Stomach (tissue), 9 donors: Measurements from ENCODE around the gene RERG. TPM values are rescaled to one million over a fixed set of nuclear protein-coding genes. Genes with fewer than 3 reads are reported as not detected.

Experiments used
- DNase-seq, 2 donors: peaks; one replicate each; pipeline versions ENCODE4 v3.0.0 to v3.0.0-alpha.2; 2013 to 2019
- H3K27ac ChIP-seq, 5 donors: fragments of 200-600 bp in 4 of 5; sonication (generic) in 4 of 5; one replicate each; pipeline ENCODE4 v1.5.1; 2013 to 2019; ENCODE audit warnings: mild to moderate bottlenecking in 1 of 5, moderate library complexity in 1 of 5
- H3K27me3 ChIP-seq, 3 donors: fragments of 200-600 bp; sonication (generic); one replicate each; pipeline ENCODE4 v1.5.1; 2017 to 2019; ENCODE audit warnings: mixed run types in 1 of 3
- H3K36me3 ChIP-seq, 4 donors: fragments of 200-600 bp; sonication (generic); 1 replicate in 3 of 4; 2 replicates in 1 of 4; pipeline ENCODE4 v1.5.1; 2016 to 2019
- H3K4me1 ChIP-seq, 4 donors: fragments of 200-600 bp; sonication (generic); one replicate each; pipeline ENCODE4 v1.5.1; 2016 to 2019
- H3K4me3 ChIP-seq, 4 donors: fragments of 200-600 bp; sonication (generic) in 3 of 4; one replicate each; pipeline ENCODE4 v1.5.1; 2016 to 2019; ENCODE audit warnings: mild to moderate bottlenecking in 1 of 4
- H3K9me3 ChIP-seq, 4 donors: fragments of 200-600 bp; sonication (generic); one replicate each; pipeline ENCODE4 v1.5.1; 2016 to 2019
- CTCF ChIP-seq, 7 experiments: fragments of 450-650 bp in 4 of 7; fragments of 200-600 bp in 3 of 7; sonication (generic) in 3 of 7; IDR thresholded peaks; one replicate each; pipeline ENCODE4 v1.5.1; 2016 to 2019; ENCODE audit warnings: antibody characterized with exemption in 7 of 7, control low read depth in 2 of 7, mild to moderate bottlenecking in 1 of 7
- EP300 ChIP-seq: sonication (generic); formaldehyde crosslinking; IDR thresholded peaks from one replicate; pipeline ENCODE4 v1.6.1; 2017; ENCODE audit warnings: antibody characterized with exemption
- POLR2A ChIP-seq, 4 donors: fragments of 450-650 bp; IDR thresholded peaks; one replicate each; pipeline ENCODE4 v1.6.1; 2016; ENCODE audit warnings: antibody characterized with exemption in 4 of 4, control low read depth in 2 of 4, mild to moderate bottlenecking in 1 of 4, moderate library complexity in 1 of 4
- POLR2AphosphoS5 ChIP-seq, 3 donors: sonication (generic); formaldehyde crosslinking; IDR thresholded peaks; one replicate each; pipeline ENCODE4 v1.6.1; 2016; ENCODE audit warnings: antibody characterized with exemption in 3 of 3
- WGBS, 5 donors: extraction: QIAGEN DNeasy Blood & Tissue Kit in 3 of 5; methylation state at CpG; one replicate each; pipeline versions ENCODE4 v1.1.5 to v1.1.7; 2013 to 2018; 5-methylcytosine and 5-hydroxymethylcytosine counted together
- intact Hi-C: fragments of 100-400 bp; cut with DNase I; formaldehyde crosslinking; loops from one replicate; pipeline ENCODE4 v1.15.1; 2023; ENCODE audit warnings: low total_unique reads
- polyA plus RNA-seq, 3 donors: library from polyadenylated mRNA; stranded (reverse); fragments of 200-250 nt; gene quantifications; one replicate each; pipeline ENCODE4 v1.2.3, GENCODE V29; 2013
- total RNA-seq, 5 donors: library from RNA; depleted of rRNA; stranded (reverse); fragments of >200 nt; gene quantifications; one replicate each; pipeline versions ENCODE4 v1.1.0 to v1.2.3, GENCODE V29; 2014 to 2016
- donor health status: healthy with polysubstance abuse.
- donor health status: Bipolar disorder and iron deficiency.
- donor health status: healthy.

Gene RERG
- total and polyA plus RNA-seq, 8 donors: 3.1 to 48.7 (median 20.3) TPM; not detected in 1

- Histone ChIP-seq H3K36me3 (no peaks in the 10 kb centered on the region), H3K27ac (no peak overlapping the region), H3K27me3 (no peaks in the 10 kb centered on the region), H3K9me3 (no peaks in the 10 kb centered on the region), H3K4me1 (no peaks in the 10 kb centered on the region), H3K4me3 (no peak overlapping the region)
- DNase-seq: no peak
- TF ChIP-seq EP300: no peak
- TF ChIP-seq CTCF (IDR thresholded peaks at IDR 0.05): no peak
- TF ChIP-seq POLR2A (IDR thresholded peaks at IDR 0.05): no peak
- intact Hi-C loops: no loop called here
- 60 to 90% (median 77%) methylated on average over 1 of the region's 1 CpG for WGBS, 5 donors
Measured at GRCh38 chr12:15234011-15234410, 12.8 kb upstream of the RERG start.

- Histone ChIP-seq H3K4me3 (no peak overlapping the region), H3K4me1 (no peaks in the 10 kb centered on the region), H3K27me3 (no peaks in the 10 kb centered on the region), H3K27ac (no peak overlapping the region), H3K36me3 (no peaks in the 10 kb centered on the region), H3K9me3 (no peaks in the 10 kb centered on the region)
- TF ChIP-seq CTCF (IDR thresholded peaks at IDR 0.05): no peak
- no peak for TF ChIP-seq EP300
- TF ChIP-seq POLR2A (IDR thresholded peaks at IDR 0.05): no peak
- no peak for TF ChIP-seq POLR2AphosphoS5 (IDR thresholded peaks at IDR 0.05)
- intact Hi-C loops: no loop called here
- 13 to 37% (median 23%) methylated on average over 1 of the region's 1 CpG for WGBS, 5 donors
- no peak for DNase-seq
Measured at GRCh38 chr12:15232959-15233358, 11.7 kb upstream of the RERG start.

GRCh38 chr12:15231493-15231892 lies 10.3 kb upstream of the RERG start:
- no peaks in the 10 kb centered on the region for H3K9me3 ChIP-seq
- H3K36me3 ChIP-seq: no peaks in the 10 kb centered on the region
- no peak overlapping the region for H3K27ac ChIP-seq
- no peak for DNase-seq
- H3K27me3 ChIP-seq: no peaks in the 10 kb centered on the region
- H3K4me1 ChIP-seq: peaks cover 0 to 6% (median 0%) of the 10 kb centered on the region in 4 donors
- H3K4me3 ChIP-seq: no peak overlapping the region
- whole genome bisulfite sequencing, 5 donors: 29 to 60% (median 39%) methylated on average over 1 of the region's 1 CpG
- TF ChIP-seq CTCF (IDR thresholded peaks at IDR 0.05): no peak
- TF ChIP-seq POLR2A (IDR thresholded peaks at IDR 0.05): no peak
- no peak for TF ChIP-seq POLR2AphosphoS5 (IDR thresholded peaks at IDR 0.05)
- no peak for TF ChIP-seq EP300
- intact Hi-C loops: no loop called here

GRCh38 chr12:15230751-15231150 lies 9.5 kb upstream of the RERG start:
- Histone ChIP-seq H3K4me1 (peaks cover 0 to 7% (median 0%) of the 10 kb centered on the region in 4 donors), H3K27ac (no peak overlapping the region), H3K4me3 (no peak overlapping the region), H3K27me3 (no peaks in the 10 kb centered on the region), H3K36me3 (no peaks in the 10 kb centered on the region), H3K9me3 (no peaks in the 10 kb centered on the region)
- no peak for TF ChIP-seq POLR2A (IDR thresholded peaks at IDR 0.05)
- no peak for TF ChIP-seq EP300
- TF ChIP-seq POLR2AphosphoS5 (IDR thresholded peaks at IDR 0.05): no peak
- no peak for TF ChIP-seq CTCF (IDR thresholded peaks at IDR 0.05)
- intact Hi-C loops: no loop called here
- no peak for DNase-seq

- H3K27ac ChIP-seq: no peak overlapping the region
- intact Hi-C loops: no loop called here
- no peaks in the 10 kb centered on the region for H3K9me3 ChIP-seq
- no peaks in the 10 kb centered on the region for H3K36me3 ChIP-seq
- H3K4me3 ChIP-seq: no peak overlapping the region
- no peak for DNase-seq
- H3K4me1 ChIP-seq: peaks cover 0 to 10% (median 0%) of the 10 kb centered on the region in 4 donors
- H3K27me3 ChIP-seq: no peaks in the 10 kb centered on the region
- TF ChIP-seq POLR2AphosphoS5 (IDR thresholded peaks at IDR 0.05) (no peak), EP300 (no peak), POLR2A (IDR thresholded peaks at IDR 0.05) (no peak), CTCF (IDR thresholded peaks at IDR 0.05) (no peak)
Measured at GRCh38 chr12:15230137-15230536, 8.9 kb upstream of the RERG start.
